ENCODE results near the gene UBE2Z.
A peak's percentile ranks its signal among the peaks of the same experiment; 100 is the strongest.

UBE2Z gene

DNA sequence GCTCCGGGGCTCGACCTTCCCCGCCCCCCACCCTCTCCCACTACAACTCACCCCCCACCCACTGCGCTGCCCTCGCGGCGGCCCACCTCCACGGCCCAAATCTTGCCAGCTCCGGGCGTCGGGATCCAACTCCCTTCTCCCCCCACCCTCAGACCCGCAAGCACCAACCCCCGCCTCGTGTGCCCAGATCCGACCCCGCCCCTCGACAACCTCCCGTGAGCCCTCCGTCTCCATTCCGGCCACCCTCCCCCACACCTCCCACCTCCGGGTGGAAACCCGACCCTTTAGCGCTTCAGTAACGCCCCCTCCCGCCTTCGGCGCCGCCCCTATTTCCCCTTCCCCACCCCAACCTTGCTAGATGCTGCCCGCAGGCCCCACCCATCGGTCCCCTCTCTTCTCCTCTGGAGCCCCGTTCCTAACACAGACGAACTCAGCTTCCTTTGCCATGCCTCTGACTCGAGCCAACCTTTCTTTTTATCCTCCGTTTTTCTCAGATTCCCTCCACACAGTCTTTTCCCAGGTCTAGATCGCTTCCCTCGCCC lies 717 bp downstream of the UBE2Z start:
- Histone ChIP-seq H3K9me2 (replicated peaks; ENCODE audit: insufficient read depth, low read length) (no peaks in the 10 kb centered on the region), H3F3A (ENCODE audit: insufficient read depth, low read length) (peaks cover 6% of the 10 kb centered on the region; the same call in 1 of the 2 replicates), H3K27ac (ENCODE audit: low read length) (peak overlapping the region; percentile 69; the same call in 1 of the 2 replicates), H3K9me3 (replicated peaks; ENCODE audit: insufficient read depth, low read length) (no peaks in the 10 kb centered on the region), H3K4me3 (ENCODE audit: low read length) (peak overlapping the region; percentile 65), H3K36me3 (replicated peaks; ENCODE audit: insufficient read depth, low read length) (0 out of 2 replicates have a peak, but pooled peaks cover 3% of the 10 kb centered on the region), H3K9ac (ENCODE audit: low read length) (peak overlapping the region; percentile 81), H2AFZ (ENCODE audit: low read length) (0 out of 2 replicates have a peak overlapping the region, but pooled peaks have one; percentile 24), H3K4me2 (ENCODE audit: low read depth, low read length) (peak overlapping the region; percentile 70), H3K79me2 (ENCODE audit: low read length) (peaks cover 54% of the 10 kb centered on the region), H4K20me1 (ENCODE audit: insufficient read depth, low read length) (no peaks in the 10 kb centered on the region), H3K27me3 (replicated peaks; ENCODE audit: insufficient read depth, low read length) (no peaks in the 10 kb centered on the region), H3K4me1 (ENCODE audit: low read length) (peaks cover 10% of the 10 kb centered on the region)
- TF ChIP-seq, protein P1, sequence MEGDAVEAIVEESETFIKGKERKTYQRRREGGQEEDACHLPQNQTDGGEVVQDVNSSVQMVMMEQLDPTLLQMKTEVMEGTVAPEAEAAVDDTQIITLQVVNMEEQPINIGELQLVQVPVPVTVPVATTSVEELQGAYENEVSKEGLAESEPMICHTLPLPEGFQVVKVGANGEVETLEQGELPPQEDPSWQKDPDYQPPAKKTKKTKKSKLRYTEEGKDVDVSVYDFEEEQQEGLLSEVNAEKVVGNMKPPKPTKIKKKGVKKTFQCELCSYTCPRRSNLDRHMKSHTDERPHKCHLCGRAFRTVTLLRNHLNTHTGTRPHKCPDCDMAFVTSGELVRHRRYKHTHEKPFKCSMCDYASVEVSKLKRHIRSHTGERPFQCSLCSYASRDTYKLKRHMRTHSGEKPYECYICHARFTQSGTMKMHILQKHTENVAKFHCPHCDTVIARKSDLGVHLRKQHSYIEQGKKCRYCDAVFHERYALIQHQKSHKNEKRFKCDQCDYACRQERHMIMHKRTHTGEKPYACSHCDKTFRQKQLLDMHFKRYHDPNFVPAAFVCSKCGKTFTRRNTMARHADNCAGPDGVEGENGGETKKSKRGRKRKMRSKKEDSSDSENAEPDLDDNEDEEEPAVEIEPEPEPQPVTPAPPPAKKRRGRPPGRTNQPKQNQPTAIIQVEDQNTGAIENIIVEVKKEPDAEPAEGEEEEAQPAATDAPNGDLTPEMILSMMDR (IDR thresholded peaks at IDR 0.05; ENCODE audit: low read length): no peak
- TF ChIP-seq EZH2 (optimal IDR thresholded peaks at IDR 0.05; ENCODE audit: low read depth, low read length) (no peak), EZH2phosphoT487 (IDR thresholded peaks at IDR 0.05; ENCODE audit: low read length) (no peak)
- peak; percentile 54 for DNase-seq

DNA sequence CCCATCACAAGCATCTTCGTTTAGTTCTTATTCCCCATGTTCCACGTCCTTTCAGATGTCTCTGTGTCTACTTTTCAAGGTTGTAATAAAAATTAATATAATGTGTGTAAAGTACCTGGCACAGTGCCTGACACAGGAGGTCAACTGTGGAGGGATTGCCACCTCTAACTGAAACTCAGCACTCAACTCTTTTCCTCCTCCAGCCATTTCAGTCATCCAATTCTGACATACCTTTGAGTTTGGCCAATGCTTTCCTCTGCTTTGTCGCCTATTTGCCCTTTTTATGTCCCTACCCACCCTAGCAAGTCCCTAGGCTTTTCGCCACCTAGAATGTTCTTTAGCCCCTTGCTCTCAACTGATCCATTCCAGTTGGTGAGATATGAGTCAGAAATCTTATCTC lies 1.6 kb downstream of the UBE2Z start:
- Histone ChIP-seq H3K79me2 (ENCODE audit: low read length) (peaks cover 62% of the 10 kb centered on the region), H3K9ac (ENCODE audit: low read length) (no peak overlapping the region), H3K27me3 (replicated peaks; ENCODE audit: insufficient read depth, low read length) (no peaks in the 10 kb centered on the region), H3K4me2 (ENCODE audit: low read depth, low read length) (peak overlapping the region; percentile 70), H3K36me3 (replicated peaks; ENCODE audit: insufficient read depth, low read length) (0 out of 2 replicates have a peak, but pooled peaks cover 3% of the 10 kb centered on the region), H3K4me1 (ENCODE audit: low read length) (peaks cover 10% of the 10 kb centered on the region), H4K20me1 (ENCODE audit: insufficient read depth, low read length) (no peaks in the 10 kb centered on the region), H2AFZ (ENCODE audit: low read length) (no peak overlapping the region), H3K27ac (ENCODE audit: low read length) (no peak overlapping the region), H3K4me3 (ENCODE audit: low read length) (peak overlapping the region; percentile 65; the same call in 1 of the 2 replicates), H3K9me2 (replicated peaks; ENCODE audit: insufficient read depth, low read length) (no peaks in the 10 kb centered on the region), H3K9me3 (replicated peaks; ENCODE audit: insufficient read depth, low read length) (no peaks in the 10 kb centered on the region), H3F3A (ENCODE audit: insufficient read depth, low read length) (peaks cover 6% of the 10 kb centered on the region; the same call in 1 of the 2 replicates)
- TF ChIP-seq, protein P1 (IDR thresholded peaks at IDR 0.05; ENCODE audit: low read length): no peak
- DNase-seq: no peak

DNA sequence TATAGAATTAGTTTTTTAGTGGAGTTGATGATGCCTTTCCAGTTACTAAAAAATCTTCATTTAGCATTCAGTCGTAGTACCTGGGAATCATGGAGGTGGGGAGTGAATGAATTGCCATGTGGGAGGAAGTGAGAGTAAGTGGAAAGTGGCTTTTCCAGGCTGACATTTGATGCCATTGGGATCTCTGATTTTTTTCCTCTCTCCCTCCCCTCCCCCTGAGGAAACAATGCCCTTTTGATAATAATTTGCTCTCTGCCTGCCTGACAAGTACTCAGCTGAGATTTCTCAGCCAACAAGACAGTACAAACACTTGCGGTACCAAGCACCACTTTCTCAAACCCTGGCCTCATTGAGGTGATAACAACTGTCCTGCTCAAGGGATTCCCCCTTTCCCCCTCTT lies 2.2 kb downstream of the UBE2Z start:
- H3K4me2 ChIP-seq (ENCODE audit: low read depth, low read length): no peak overlapping the region
- H3K4me1 ChIP-seq (ENCODE audit: low read length): peaks cover 16% of the 10 kb centered on the region
- TF ChIP-seq EZH2 (optimal IDR thresholded peaks at IDR 0.05; ENCODE audit: low read depth, low read length) (no peak), EZH2phosphoT487 (IDR thresholded peaks at IDR 0.05; ENCODE audit: low read length) (no peak)
- TF ChIP-seq, protein P1 (IDR thresholded peaks at IDR 0.05; ENCODE audit: low read length): no peak
- no peaks in the 10 kb centered on the region for H4K20me1 ChIP-seq (ENCODE audit: insufficient read depth, low read length)
- H3F3A ChIP-seq (ENCODE audit: insufficient read depth, low read length): peaks cover 11% of the 10 kb centered on the region; the same call in 1 of the 2 replicates
- no peak for DNase-seq
- H3K79me2 ChIP-seq (ENCODE audit: low read length): peaks cover 67% of the 10 kb centered on the region
- 0 out of 2 replicates have a peak, but pooled peaks cover 3% of the 10 kb centered on the region for H3K36me3 ChIP-seq (replicated peaks; ENCODE audit: insufficient read depth, low read length)
- H3K4me3 ChIP-seq (ENCODE audit: low read length): no peak overlapping the region
- H3K9me2 ChIP-seq (replicated peaks; ENCODE audit: insufficient read depth, low read length): no peaks in the 10 kb centered on the region
- no peaks in the 10 kb centered on the region for H3K9me3 ChIP-seq (replicated peaks; ENCODE audit: insufficient read depth, low read length)
- H2AFZ ChIP-seq (ENCODE audit: low read length): no peak overlapping the region
- no peak overlapping the region for H3K9ac ChIP-seq (ENCODE audit: low read length)
- H3K27ac ChIP-seq (ENCODE audit: low read length): no peak overlapping the region
- no peaks in the 10 kb centered on the region for H3K27me3 ChIP-seq (replicated peaks; ENCODE audit: insufficient read depth, low read length)
